ENCODE data around the gene CDH4. TPM values are rescaled to one million over a fixed set of nuclear protein-coding genes. Genes with fewer than 3 reads are reported as not detected.

The CDH4 gene
- total RNA-seq, 4 donors from 2014 or later, result not detected

GRCh38 chr20:61287583-61288275 lies 35.7 kb downstream of the CDH4 start:
- Histone ChIP-seq H3K36me3 (no peaks in the 10 kb centered on the region), H3K9me3 (no peaks in the 10 kb centered on the region), H3K27me3 (no peaks in the 10 kb centered on the region), H3K27ac (no peak overlapping the region), H3K4me1 (no peaks in the 10 kb centered on the region), H3K4me3 (no peak overlapping the region)
- intact Hi-C loops (cut with DNase I; ENCODE audit: low total_unique reads) (no loop called here), in situ Hi-C loops (cut with MboI; ENCODE audit: low pct_ligation_motif_present in 1 of 4, low pct_unique_long_range_greater_than_20kb in 1 of 4, low sequenced_read_pairs in 3 of 4) (no loop called here)
- DNase-seq, result no peak
- TF ChIP-seq EP300 (IDR thresholded peaks at IDR 0.05; ENCODE audit: low read depth) (no peak), CTCF (IDR thresholded peaks at IDR 0.05) (no peak), POLR2A (IDR thresholded peaks at IDR 0.05) (no peak), POLR2AphosphoS5 (IDR thresholded peaks at IDR 0.05) (no peak)
- 53 to 70% methylated on average over 2 to 15 of the region's 15 CpGs for WGBS, 2 donors (ENCODE audit: low coverage in 1 of 2)

- no peak for TF ChIP-seq POLR2AphosphoS5 (IDR thresholded peaks at IDR 0.05)
- TF ChIP-seq POLR2A (IDR thresholded peaks at IDR 0.05), result no peak
- TF ChIP-seq CTCF (IDR thresholded peaks at IDR 0.05), result no peak
- TF ChIP-seq EP300 (IDR thresholded peaks at IDR 0.05; ENCODE audit: low read depth), result no peak
- no peak for DNase-seq
- intact Hi-C loops (cut with DNase I; ENCODE audit: low total_unique reads) (no loop called here), in situ Hi-C loops (cut with MboI; ENCODE audit: low pct_ligation_motif_present in 1 of 4, low pct_unique_long_range_greater_than_20kb in 1 of 4, low sequenced_read_pairs in 3 of 4) (no loop called here)
- Histone ChIP-seq H3K9me3 (no peaks in the 10 kb centered on the region), H3K27ac (no peak overlapping the region), H3K4me1 (no peaks in the 10 kb centered on the region), H3K27me3 (no peaks in the 10 kb centered on the region), H3K4me3 (no peak overlapping the region), H3K36me3 (no peaks in the 10 kb centered on the region)
- 77% methylated on average over 12 of the region's 17 CpGs; no CpG with 5 or more reads in 1 of the 2 donors for WGBS, 2 donors (ENCODE audit: low coverage in 1 of 2)
Measured at GRCh38 chr20:61288331-61288784, 36.3 kb downstream of the CDH4 start.

- H3K4me1 ChIP-seq, result no peaks in the 10 kb centered on the region
- H3K36me3 ChIP-seq, result no peaks in the 10 kb centered on the region
- no peak overlapping the region for H3K4me3 ChIP-seq
- no peaks in the 10 kb centered on the region for H3K27me3 ChIP-seq
- in situ Hi-C loops (cut with MboI; ENCODE audit: low pct_ligation_motif_present in 1 of 4, low pct_unique_long_range_greater_than_20kb in 1 of 4, low sequenced_read_pairs in 3 of 4) (no loop called here), intact Hi-C loops (cut with DNase I; ENCODE audit: low total_unique reads) (no loop called here)
- TF ChIP-seq POLR2AphosphoS5 (IDR thresholded peaks at IDR 0.05) (no peak), EP300 (IDR thresholded peaks at IDR 0.05; ENCODE audit: low read depth) (no peak), POLR2A (IDR thresholded peaks at IDR 0.05) (no peak), CTCF (IDR thresholded peaks at IDR 0.05) (no peak)
- no peak overlapping the region for H3K27ac ChIP-seq
- 89% methylated on average over 6 of the region's 7 CpGs; no CpG with 5 or more reads in 1 of the 2 donors for WGBS, 2 donors (ENCODE audit: low coverage in 1 of 2)
- no peak for DNase-seq
- no peaks in the 10 kb centered on the region for H3K9me3 ChIP-seq
Measured at GRCh38 chr20:61289166-61289565, 37.1 kb downstream of the CDH4 start.

GRCh38 chr20:61290721-61291120 lies 38.7 kb downstream of the CDH4 start:
- Histone ChIP-seq H3K4me1 (no peaks in the 10 kb centered on the region), H3K27me3 (no peaks in the 10 kb centered on the region), H3K27ac (no peak overlapping the region), H3K36me3 (no peaks in the 10 kb centered on the region), H3K4me3 (no peak overlapping the region), H3K9me3 (no peaks in the 10 kb centered on the region)
- intact Hi-C loops (cut with DNase I; ENCODE audit: low total_unique reads), result no loop called here
- TF ChIP-seq POLR2A (IDR thresholded peaks at IDR 0.05) (no peak), POLR2AphosphoS5 (IDR thresholded peaks at IDR 0.05) (no peak), EP300 (IDR thresholded peaks at IDR 0.05; ENCODE audit: low read depth) (no peak), CTCF (IDR thresholded peaks at IDR 0.05) (no peak)
- in situ Hi-C loops (cut with MboI; ENCODE audit: low pct_ligation_motif_present in 1 of 4, low pct_unique_long_range_greater_than_20kb in 1 of 4, low sequenced_read_pairs in 3 of 4), result no loop called here
- WGBS, 2 donors (ENCODE audit: low coverage in 1 of 2), result 55 to 58% methylated on average over 4 of the region's 4 CpGs
- DNase-seq, result no peak
